Sigmoid colon (tissue), 4 donors: ENCODE results near the gene ZBTB7B.

ENCODE experiments used
- CTCF ChIP-seq, 4 experiments: fragments of 450-650 bp in 3 of 4; fragments of 200-600 bp in 1 of 4; IDR thresholded peaks; one replicate each; pipeline ENCODE4 v1.5.1; 2016 to 2019; ENCODE audit warnings: antibody characterized with exemption in 4 of 4, mild to moderate bottlenecking in 3 of 4, moderate library complexity in 2 of 4
- POLR2AphosphoS5 ChIP-seq, 4 donors: sonication (generic); formaldehyde crosslinking; IDR thresholded peaks; one replicate each; pipeline ENCODE4 v1.6.1; 2017; ENCODE audit warnings: antibody characterized with exemption in 4 of 4

GRCh38 chr1:154970631-154971340 is 31.8 kb upstream of the ZBTB7B start, which contains the start of gene SHC1:
- TF ChIP-seq CTCF (IDR thresholded peaks at IDR 0.05) (no peak), POLR2AphosphoS5 (IDR thresholded peaks at IDR 0.05) (peak; percentile 95 to 99 (median 96))
